GM21381 (cell line): ENCODE results near the gene IGF2BP2.
"Not testable (repeated sequence)": the region's sequence is repeated elsewhere in the genome, so short reads cannot be mapped to it uniquely, and the experiment has no call there.

ENCODE experiments used
- ATAC-seq: cut with Tn5 transposase; IDR thresholded peaks from one replicate; pipeline ENCODE4 v1.9.1; 2021; ENCODE audit warnings: mild to moderate bottlenecking, moderate library complexity; ENCODE audit not compliant: unreplicated experiment

IGF2BP2 gene

DNA sequence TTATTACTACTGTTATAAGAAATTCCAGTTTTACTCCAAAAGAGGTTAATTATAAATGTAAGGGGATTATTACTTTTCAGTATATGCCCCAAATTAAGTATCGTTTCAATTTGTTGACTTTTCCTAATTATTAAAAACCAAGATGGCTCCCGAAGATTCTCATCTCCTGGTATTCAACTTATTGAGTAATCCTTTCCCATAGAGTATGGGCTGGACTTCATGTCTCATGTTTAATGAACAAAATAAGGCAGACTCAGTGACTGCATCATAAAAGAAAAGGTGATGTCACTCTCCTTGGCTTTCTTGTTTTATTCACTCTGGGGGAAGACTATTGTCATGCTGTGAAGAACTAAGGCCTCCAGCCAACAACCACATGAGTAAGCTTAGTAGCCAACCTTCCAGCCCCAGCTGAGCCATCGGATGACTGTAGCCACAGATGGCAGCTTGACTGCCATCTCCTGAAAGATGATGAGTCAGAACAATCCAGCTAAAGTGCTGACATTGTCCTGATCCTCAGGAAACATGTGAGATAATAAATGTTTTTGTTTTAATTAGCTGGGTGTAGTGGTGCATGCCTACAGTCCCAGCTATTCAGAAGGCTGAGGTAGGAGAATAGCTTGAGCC is 17.3 kb downstream of the IGF2BP2 start:
- no peak for ATAC-seq

DNA sequence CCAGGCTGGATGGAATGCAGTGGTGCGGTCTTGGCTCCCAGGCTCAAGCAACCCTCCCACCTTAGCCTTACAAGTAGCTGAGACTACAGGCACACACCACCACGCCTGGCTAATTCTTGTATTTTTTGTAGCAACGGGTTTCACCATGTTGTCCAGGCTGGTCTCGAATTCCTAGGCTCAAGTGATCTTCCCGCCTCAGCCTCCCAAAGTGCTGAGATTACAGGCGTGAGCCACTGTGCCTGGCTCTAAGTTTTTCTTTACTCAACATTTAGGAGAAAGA is 26.1 kb downstream of the IGF2BP2 start:
- not testable (repeated sequence) for ATAC-seq

DNA sequence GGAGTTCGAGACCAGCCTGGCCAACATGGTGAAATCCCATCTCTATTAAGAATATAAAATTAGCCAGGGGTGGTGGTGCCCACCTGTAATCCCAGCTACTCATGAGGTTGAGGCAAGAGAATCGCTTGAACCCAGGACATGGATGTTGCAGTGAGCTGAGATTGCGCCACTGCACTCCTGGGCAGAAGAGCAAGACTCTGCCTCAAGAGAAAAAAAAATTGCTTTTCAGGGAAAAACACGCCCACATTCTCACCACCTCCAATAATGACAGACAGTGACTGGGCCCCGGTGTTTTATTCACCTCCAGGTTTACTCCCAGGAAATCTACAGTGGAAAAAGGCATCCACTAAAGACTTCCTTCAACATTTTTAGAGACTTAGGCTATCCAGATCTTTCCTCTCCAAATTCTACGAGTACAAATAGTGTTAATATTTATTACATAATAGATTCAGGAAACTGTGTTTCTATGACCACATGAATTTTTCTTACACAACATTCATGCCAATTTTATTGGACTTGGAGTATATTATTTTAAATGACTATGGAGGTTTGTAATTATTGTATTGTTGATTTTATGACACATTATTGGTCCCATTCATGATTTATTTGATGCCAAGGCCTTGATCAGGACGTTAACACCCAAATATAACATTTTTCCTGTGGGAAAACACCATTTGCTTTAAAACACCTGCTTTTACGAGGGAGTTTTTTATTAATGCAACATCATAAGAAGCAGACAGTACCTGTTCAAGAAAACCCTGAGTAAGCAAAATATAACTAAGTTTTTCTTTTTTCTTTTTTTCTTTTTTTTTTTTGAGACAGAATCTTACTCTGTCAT is 26.6 kb downstream of the IGF2BP2 start:
- ATAC-seq, result no peak

DNA sequence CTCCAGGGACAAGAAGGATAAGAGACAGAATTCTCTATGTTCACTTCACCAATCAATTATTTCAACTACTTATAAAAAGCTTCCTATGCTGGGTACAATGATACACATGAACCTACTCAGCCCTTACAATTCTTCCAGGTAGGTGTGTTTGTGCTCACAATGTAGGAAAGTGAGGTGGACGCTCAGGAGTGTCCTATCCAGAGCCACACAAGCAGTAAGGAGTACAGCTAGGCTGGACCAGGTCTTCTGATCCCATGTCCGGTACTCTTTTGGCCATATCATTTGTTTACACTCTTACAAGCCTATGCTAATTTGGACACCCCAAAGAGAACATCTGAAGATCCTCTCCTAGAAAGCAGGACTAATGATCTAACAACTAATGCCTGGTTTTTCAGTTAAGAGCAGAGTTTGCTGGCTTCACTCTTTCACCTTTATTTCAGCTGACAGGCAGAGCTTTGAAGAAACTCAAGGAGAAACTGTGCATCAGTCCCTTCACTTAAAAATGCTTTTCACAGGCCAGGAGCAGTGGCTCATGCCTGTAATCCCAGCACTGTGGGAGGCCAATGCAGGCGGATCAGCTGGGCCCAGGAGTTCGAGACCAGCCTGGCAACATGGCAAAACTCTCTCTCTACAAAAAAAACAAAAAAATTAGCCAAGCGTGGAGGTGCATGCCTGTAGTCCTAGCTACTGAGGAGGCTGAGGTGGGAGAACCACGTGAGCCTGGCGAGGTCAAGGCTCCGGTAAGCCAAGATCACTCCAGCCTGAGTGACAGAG is 27.5 kb downstream of the IGF2BP2 start:
- ATAC-seq, result no peak

DNA sequence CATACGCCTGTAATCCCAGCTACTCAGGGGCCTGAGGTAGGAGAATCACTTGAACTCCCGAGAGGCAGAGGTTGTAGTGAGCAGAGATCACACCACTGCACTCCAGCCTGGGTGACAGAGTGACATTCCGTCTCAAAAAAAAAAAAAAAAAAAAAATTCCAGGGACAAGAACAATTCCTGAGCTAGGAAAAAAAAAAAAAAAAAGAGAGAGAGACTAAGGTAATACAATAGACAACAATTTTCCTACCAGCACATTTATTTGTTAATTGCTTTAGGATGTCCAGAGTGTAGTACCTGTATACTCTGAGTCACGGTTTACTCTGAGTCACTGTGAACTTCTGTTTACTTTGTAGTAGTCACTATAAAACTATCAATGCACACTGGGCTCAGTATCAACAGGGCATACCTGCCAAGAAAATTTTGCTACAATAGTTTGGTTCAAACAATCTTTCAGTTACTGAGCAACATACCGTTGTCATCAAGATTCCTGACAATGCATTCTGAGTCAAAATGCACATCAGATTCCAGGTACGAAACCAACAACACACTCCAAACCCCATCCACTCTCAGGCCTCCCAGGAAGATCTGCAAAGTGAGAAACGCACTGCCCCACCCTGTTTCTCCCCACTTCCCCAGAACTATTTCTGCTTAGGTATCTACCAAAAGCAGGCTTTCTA is 28.3 kb downstream of the IGF2BP2 start:
- ATAC-seq, result no peak

DNA sequence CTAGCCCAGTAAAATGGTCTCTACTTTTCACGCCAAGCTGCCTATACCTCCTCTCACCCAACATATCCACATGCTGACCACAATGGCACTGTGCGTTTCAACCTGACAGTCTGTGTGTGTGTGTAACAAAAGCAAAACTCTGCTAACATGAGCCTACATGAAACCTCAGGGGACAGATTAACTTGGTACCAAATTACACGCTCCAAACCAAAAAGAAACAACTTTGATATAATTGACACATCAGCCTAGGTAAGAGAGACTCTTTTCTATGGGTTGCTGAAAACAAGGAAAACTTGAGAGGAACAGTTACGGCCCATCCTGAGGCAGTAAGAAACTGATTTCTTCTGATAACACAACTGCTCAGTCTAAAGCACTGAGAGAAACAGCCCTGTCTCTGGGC is 31.5 kb downstream of the IGF2BP2 start:
- ATAC-seq, result no peak

DNA sequence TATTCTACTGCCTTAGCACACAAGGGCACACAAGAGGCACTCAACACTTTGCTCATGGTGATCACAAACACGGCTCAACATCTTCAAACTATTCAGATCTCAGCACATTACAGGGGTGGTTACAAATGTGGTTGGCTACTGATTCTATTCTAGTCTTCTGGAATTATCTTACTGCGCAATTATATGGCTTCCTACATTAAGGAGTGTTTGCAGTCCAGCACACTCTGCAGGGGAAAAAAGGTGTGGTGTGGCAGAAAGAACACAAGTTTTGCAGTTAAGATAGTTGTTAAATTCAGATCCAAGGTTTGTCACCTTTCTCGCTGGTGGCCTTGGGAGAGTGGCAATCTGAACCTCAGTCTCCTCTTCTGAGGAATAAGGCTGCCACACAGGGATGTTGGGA is 31.9 kb downstream of the IGF2BP2 start:
- no peak for ATAC-seq

DNA sequence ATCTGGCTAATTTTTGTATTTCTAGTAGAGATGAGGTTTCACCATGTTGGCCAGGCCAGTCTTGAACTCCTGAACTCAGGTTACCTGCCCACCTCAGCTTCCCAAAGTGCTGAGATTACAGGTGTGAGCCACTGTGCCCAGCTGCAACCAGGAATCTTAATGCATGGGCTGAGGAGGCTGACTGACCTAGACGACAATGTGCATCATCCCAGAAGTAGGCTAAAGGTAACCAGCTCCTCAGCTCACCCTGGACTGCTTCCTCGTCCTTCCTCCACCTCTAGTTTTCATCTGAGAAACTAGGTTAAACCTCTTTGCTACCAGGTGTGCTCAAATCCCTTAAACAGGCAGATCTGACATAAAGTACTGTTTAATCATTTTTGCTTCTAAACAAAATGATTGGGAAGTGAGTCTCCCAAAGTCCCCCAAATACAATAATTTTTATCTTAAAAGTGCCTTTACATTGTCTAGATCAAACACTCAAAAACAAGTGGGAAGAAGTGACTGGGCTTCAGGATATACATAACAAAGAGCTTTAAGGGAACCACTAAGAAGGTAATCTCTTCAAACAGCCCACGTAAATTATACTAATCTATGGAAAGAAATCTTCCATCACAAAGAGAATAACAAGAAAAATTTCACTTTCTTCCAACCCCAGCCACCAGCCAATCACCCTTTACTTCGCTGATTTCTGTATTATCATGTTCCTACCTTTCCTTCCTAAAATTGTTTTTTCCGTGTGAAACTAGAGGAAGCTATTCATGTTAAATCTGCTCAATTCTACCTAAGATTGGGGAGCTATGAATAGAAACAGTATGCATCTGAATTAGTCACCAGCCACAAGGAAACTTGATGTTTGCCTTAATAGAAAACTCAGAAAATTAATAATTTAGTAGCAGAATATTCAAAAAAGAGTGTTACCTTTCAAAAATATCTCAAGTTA is 34.7 kb downstream of the IGF2BP2 start:
- ATAC-seq, result no peak

DNA sequence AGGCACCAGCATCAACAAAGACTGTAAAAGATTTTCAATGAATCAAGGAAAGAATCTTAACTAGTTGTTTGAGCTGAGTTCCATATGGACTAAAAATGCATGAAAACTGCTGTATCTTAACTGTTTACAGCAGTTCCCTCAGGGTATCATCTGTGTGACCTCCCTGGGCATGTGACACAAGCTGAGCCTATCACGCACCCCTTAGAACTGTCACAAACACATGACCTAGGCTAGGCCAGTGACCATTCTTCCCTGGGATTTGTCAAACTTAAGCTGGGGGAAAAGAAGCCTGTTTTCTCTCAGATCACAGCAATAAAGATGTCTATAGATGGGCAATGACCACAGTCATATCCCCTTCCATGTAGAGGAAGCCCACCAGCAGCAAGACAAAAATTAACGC is 35.7 kb downstream of the IGF2BP2 start:
- no peak for ATAC-seq

DNA sequence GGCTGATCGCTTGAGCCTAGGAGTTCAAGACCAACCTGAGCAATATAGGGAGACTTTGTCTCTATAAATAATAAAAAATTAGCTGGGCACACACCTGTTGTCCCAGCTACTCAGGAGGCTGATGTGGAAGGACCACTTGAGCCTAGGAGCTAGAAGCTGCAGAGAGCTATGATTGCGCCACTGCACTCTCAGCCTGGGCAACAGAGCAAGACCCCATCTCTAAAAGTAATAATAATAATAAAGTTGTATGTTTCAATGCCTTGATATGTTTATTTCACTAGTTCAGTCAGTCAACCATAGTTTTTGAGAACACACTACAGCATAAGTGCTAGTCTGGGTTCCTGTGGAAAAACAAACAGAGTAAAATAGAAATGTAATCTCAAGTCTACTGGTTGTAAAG is 36.5 kb downstream of the IGF2BP2 start:
- no peak for ATAC-seq

DNA sequence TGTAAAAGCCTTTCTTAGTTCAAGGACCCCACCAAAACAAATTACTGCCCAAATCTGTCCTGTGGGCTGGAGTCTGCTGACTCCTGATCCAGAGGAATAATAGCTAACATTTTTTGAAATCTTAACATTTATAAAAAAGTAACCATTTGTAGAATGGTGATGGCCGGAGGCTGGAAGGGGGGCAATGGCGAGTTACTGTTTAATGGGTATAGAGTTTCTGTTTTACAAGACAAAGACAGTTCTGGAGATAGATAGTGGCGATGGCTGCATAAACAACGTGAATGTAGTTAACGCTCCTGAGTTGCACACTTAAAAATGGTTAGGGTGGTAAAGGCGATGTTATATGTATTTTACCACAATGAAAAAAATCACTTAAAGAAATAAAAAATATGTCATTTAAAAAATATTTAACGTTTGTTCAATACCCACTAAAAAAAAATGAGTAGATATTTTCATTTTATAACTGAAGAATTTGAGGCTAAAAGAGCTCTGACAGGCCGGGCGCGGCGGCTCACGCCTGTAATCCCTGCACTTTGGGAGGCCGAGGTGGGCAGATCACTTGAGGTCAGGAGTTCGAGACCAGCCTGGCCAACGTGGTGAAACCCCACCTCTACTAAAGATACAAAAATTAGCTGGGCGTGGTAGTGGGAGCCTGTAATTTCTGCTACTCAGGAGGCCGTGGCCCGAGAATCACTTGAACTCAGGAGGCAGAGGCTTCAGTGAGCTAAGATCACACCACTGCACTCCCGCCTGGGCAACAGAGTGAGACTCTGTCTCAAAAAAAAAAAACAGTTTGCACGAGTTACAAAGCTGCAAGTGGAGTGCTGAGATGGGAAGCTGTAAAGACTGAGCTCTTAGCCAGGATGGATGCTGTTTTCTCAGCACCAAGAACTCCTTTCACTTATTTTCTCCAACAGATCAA is 37.6 kb downstream of the IGF2BP2 start:
- no peak for ATAC-seq

DNA sequence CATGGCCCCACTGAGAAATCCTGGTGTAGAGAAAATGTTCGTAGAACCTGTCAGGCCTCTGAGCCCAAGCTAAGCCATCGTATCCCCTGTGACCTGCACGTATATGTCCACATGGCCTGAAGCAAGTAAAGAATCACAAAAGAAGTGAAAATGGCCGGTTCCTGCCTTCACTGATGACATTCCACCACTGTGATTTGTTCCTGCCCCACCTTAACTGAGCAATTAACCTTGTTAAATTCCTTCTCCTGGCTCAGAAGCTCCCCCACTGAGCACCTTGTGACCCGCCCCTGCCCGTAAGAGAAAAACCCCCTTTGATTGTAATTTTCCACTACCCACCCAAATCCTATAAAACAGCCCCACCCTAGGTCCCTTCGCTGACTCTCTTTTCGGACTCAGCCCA is 38.6 kb downstream of the IGF2BP2 start:
- not testable (repeated sequence) for ATAC-seq

DNA sequence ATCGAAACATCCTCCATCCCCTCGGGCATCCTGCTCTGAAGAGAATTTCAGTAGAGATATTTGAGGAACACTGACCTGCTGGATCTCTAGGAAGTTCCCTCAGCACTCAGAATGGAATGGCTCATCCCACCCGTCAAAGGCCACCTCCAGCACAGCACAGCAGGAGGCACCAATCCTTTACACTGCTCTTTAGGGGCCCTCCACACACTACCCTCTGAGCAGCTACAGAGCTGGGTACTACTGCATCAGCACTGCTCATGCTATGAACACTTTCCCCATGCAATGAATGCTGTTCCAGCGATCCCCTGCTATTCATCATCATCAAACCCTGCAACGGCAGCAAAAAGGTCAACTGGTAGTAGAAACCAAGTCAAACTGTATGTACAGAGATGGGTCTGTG is 40.5 kb downstream of the IGF2BP2 start:
- no peak for ATAC-seq

DNA sequence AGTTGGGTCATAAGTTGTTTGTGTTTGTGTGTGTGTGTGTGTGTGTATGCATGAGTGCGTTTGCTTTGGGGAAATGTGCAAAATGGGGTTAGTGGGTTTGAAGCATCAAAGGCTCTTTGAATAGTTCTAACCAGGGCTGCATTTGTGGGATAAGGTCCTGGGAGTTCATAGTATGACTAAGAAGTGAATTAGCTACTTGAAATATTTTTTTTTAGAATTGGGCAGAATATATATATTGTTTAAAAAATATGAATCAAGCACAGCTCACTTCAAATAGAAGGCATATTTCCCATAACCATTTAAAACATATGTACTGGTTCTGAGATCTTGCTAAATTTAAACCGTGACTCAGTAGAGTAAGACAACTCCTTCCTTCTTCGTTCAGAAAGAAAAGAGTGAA is 43.1 kb downstream of the IGF2BP2 start:
- ATAC-seq, result no peak

DNA sequence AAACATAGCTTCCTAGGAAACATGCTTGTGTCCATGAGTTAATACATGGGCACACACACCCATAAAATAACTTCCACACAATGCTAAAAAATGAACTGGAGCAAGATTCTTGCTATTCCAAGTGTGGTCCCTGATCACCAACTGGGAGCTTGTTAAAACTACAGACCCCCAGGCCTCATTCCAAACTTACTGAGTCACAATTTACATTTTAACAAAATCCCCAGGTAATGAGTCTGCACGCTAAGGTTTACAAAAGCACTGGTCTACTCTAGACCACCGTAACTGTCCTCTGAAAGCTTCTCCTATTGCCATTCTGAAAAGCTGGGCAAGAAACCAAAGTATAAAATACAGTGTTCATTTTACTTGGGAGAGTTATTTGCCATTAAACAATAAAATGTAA is 45.4 kb downstream of the IGF2BP2 start:
- no peak for ATAC-seq

DNA sequence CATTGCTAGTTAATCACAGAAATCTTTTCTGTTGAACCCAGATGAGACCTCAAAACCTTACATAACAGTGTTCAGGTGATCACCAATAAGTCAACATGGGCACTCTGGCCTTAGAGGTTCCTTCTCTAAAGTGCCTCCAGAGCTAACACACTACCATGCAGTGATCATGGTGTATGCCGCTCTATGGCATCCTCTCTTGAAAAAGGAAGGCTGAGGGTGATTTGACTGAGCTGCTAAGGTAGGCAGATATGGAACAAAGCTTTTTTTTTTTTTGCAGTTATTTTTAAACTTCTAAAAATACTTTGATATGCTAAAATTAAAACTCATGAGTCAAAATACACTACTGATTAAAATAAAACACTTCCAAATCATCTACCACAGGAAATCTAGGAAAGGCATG is 46.0 kb downstream of the IGF2BP2 start:
- ATAC-seq, result no peak

DNA sequence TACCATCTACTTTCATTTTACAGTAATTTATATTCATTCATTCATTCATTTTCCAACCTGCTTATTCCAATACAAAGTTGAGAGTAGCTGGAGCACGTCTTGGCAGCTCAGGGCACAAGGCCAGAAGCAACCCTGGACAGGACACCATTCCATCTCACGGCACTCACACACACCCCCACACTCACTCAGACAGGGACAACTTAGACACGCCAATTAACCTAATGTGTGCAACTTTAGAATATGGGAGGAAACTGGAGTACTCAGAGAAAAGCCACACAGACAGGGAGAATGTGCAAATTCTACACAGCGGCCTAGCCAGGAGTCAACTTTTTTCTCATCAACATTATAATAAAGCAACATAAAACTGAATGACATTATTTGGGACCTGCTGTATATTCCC is 46.7 kb downstream of the IGF2BP2 start:
- ATAC-seq, result no peak

DNA sequence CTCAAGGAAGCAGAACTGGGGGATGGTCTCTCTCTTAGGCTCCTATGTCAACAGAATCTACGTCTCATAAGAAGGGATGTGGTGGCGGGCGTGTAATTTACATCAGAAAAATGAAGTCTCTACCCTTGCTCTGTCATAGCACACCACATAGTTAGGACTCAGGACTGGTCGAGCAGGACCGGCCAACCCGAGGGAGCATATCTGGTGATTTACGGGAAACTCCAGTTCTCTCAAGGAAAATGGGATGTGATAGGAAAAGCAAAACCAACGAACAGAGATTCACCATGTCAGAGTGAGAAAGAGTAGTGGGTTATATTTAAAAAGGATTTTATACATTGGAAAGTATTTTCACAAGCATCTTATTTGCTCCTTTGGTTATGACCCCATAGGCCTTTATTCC is 54.7 kb downstream of the IGF2BP2 start:
- ATAC-seq, result no peak

DNA sequence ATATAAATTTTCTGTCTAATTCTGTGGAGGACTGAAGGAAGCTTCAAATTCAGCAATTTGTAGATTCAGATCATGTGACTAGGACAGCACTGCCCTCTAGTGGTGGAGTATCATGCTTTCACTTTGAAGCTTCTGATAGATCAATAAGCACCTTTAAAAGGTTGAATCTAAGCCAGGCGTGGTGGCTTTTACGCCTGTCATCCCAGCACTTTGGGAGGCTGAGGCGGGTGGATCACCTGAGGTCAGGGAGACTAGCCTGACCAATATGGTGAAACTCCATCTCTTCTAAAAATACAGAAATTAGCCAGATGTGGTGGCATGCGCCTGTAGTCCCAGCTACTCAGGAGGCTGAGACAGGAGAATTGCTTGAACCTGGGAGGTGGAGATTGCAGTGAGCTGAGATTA is 56.3 kb downstream of the IGF2BP2 start:
- ATAC-seq, result not testable (repeated sequence)
